ENCODE data around the gene MAN2A2.
"Not testable (repeated sequence)": the region's sequence is repeated elsewhere in the genome, so short reads cannot be mapped to it uniquely, and the experiment has no call there.

MAN2A2 gene

GRCh38 chr15:90921887-90922286, 18.8 kb downstream of the MAN2A2 start:
- DNase-seq (ENCODE audit: low spot score), result no peak

- DNase-seq (ENCODE audit: low spot score), result not testable (repeated sequence)
These were observed 19.7 kb downstream of the MAN2A2 start for GRCh38 chr15:90922712-90923322.

- no peak for DNase-seq (ENCODE audit: low spot score)
These were observed 21.3 kb downstream of the MAN2A2 start for GRCh38 chr15:90924375-90924774.

DNA sequence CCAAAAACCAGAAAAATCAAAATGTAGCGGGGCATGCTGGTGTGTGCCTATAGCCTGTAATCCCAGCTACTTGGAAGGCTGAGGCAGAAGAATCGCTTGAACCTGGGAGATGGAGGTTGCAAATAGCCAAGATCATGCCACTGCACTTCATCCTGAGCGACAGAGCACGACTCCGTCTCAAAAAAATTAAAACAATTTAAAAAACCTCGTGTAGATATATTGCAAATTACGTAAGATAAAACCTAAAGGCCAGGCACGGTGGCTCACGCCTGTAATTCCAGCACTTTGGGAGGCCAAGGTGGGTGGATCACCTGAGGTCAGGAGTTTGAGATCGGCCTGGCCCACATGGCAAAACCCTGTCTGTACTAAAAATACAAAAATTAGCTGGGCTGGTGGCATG, 23.7 kb downstream of the MAN2A2 start:
- DNase-seq (ENCODE audit: low spot score), result not testable (repeated sequence)

DNA sequence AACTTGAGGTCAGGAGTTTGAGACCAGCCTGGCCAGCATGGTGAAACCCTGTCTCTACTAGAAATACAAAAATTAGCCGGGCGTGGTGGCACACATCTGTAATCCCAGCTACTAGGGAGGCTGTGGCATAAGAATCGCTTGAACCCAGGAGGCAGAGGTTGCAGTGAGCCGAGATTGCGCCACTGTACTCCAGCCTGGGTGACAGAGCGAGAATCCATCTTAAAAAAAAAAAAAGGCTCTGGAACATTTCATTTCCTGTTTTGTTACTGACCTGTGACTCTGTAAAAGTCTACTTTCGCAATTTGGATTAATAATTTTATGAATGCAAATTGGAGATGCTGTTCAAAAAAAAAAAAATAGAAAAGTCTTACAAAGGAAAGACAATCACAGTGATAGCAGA, 25.0 kb downstream of the MAN2A2 start:
- DNase-seq (ENCODE audit: low spot score), result not testable (repeated sequence)

GRCh38 chr15:90929246-90930019, 26.3 kb downstream of the MAN2A2 start:
- DNase-seq (ENCODE audit: low spot score), result no peak

DNA sequence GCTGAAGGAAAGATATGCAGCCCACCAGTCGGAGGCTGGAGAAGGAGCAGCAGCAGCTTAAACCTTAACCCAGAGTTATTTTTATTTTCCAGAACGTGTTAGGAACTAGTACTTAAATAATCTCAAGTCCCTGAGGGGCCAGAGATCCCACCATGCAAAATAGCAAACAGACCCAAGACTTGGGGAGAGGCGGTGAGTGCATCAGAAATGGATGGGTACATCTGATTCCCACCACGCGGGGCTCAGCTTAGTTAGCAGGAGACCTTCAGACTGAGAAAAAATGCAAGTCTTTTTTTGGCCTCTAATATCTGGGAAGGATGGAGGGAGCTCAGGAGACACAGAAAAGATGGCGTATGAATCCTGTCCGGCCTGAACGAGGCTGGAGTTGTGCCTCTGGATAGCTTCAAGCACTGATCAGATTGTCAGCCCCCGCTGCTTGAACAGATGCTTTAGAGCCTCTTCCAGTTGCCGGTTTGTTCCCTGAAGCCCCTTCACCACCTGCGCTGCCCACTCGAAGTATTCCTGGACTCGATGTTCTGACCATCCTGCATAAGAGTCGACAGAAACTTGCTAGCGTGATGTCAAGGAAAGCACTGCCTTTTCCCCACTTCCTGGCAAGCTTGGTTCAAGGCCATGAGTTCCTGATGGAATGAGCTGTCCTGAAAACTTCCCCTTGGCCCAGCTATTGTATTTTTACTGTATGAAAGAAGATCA, 27.9 kb downstream of the MAN2A2 start:
- DNase-seq (ENCODE audit: low spot score), result no peak

DNA sequence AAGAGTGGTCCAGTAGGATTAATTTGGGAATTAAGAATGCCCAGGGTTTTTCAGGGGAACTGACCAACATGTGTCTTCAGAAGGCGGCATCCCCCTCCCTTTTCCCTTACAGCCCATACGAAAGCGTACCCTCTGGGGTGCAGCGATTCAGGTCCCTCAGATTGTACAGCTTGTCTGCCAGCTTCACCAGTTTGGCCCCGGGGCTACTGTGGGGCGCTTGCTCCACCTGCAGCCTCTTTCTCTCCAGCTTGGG, 28.4 kb downstream of the MAN2A2 start:
- DNase-seq (ENCODE audit: low spot score), result no peak

- DNase-seq (ENCODE audit: low spot score), result peak; percentile 78
These were observed 28.9 kb downstream of the MAN2A2 start, which contains the start of gene HDDC3 for GRCh38 chr15:90931828-90932659. TSS of gene HDDC3 (minus strand) at chr15:90932549. CDS start at chr15:90932540, 9 bp downstream.

DNA sequence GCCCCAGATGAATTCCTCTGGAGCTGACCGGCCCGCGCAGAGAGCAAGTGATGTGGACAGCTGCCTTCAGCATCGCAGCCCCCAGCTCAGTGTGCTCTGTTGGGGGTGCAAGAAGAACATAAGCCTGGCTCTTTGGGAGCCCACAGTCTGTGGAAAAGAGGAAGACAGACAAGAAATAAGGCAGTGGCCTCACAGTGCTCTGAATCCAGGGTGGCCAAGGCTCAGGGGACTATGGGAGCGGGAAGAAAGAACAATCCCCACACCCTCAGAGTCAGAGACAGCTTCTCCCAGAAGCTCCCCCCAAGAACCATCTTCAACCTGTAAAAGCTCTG, 29.5 kb downstream of the MAN2A2 start:
- DNase-seq (ENCODE audit: low spot score), result no peak

- DNase-seq (ENCODE audit: low spot score), result no peak
These were observed 30.2 kb downstream of the MAN2A2 start for GRCh38 chr15:90933301-90933700.

DNA sequence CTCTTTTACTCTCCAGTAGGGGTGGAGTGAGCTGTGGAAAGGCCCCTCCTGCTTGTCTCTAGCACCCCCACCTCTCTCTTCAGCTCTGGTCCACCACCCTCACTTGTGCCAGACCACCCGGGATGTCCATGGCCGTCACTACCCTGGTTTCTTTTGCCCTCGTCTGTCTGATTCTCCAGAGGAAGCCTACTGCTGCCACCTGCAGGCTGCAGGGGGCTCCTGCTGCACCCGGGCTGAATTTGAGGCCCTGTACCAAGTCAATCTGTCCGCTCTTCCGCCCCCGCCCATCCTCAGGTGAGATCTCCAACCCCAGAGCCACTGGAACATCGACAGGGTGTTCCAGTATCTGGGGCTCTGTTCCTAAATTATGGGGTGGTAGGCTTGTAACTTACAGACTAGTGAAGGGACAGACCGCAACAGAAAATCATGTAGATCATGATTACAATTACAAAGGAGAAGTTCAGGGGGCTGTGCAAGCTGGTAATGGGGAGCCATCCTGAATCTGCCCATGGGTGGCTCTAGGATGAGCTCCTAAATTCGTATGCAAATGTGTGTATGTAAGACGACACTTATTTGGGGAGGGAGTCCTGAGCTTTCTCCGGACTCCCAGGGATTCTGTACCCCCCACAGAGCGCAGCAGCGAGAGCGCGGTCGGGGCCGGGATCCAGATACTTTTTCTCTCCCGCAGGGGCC, 31.3 kb downstream of the MAN2A2 start:
- DNase-seq (ENCODE audit: low spot score), result peak; percentile 89

DNA sequence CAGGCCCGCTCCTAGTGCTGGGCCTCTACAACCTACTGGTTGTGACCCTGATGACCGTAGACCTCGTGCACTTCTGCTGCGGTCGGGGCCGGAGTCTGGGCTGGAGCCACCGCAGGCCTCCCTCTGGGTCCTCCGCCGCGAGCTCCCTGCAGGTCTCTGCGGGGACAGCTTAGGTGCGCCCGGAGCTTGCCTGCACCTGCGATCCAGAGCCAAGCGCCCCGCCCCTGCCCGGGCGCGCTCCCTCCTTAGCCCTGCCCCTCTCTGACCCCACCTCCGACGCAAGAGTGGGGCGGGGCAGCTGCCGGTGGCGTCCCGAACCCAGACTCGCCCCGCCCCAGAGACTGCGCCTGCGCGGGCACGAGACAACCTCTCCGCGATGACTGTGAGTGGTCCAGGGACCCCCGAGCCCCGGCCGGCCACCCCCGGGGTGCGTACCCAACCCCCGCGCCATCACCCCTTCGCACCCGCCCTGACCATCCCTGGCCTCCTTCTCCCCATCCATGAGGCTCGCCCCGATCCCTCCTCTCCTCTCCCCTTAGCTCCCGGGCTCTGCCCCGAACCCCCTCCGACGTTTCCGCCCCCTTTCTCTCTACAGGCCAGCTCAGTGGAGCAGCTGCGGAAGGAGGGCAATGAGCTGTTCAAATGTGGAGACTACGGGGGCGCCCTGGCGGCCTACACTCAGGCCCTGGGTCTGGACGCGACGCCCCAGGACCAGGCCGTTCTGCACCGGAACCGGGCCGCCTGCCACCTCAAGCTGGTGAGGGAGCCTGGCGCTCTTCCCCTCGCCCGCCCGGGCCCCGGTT, 32.0 kb downstream of the MAN2A2 start, which contains the start of gene UNC45A:
UNC45A (plus strand) TSS at position 337 of the 803 bp plus-strand sequence; CDS start at position 377, 40 bp downstream.
- DNase-seq (ENCODE audit: low spot score), result peak; percentile 90

- DNase-seq (ENCODE audit: low spot score), result no peak
These were observed 33.7 kb downstream of the MAN2A2 start for GRCh38 chr15:90936823-90937222.

DNA sequence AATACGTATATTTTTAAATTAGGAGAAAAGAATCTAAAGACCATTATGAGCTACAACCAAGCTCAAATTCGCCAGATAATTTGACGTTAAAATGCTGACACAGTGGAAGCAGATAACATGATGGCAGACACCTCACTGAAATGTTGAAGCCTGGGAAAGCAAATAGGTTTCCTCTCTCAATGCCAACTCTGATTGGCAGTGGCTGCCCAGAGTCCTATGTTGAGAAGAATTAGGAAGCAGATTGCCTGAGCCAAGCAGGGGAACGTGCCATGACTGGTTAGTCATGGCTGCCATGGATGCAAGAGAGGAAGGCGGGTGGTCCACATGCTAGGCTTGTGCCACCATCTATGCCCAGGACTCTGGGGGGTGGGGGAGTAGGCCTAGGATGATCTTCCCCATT, 35.2 kb downstream of the MAN2A2 start:
- no peak for DNase-seq (ENCODE audit: low spot score)

DNA sequence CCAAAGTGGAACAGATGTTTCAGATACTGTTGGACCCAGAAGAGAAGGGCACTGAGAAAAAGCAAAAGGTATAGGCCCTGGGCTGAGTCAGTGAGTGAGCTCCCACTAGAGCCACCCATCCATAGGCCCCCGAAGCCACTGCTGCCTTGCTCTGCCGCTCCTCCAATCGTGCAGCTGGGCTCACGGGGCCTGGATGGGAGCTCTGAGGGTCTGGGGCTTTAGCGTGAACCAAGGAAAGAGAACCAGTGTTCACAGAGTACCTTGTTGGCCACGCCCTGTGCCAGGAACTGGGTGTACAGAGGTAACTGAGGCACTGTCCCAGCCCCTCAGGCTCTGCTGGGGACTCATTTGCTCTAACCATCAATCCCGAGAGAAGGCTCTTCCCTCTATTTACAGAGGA, 36.7 kb downstream of the MAN2A2 start:
- no peak for DNase-seq (ENCODE audit: low spot score)

DNA sequence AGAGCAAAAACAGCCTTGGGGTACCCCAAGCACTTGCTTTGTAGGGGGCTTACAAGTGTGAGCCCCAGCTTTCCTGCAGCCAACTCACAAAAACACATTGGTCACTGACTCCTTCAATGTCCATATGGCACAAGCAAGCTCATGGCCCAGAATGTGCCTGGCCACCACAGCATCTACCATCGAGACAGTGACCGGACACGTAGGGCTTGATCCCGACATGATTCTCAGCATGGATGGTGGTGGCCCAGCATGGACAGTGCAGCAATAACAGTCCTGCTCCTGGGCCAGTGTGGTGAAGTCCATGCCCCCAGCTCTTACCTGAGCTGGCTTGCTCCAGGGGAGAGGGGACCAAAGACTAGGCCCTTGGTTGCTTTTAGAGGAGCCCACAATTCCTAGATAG, 37.9 kb downstream of the MAN2A2 start:
- no peak for DNase-seq (ENCODE audit: low spot score)

DNA sequence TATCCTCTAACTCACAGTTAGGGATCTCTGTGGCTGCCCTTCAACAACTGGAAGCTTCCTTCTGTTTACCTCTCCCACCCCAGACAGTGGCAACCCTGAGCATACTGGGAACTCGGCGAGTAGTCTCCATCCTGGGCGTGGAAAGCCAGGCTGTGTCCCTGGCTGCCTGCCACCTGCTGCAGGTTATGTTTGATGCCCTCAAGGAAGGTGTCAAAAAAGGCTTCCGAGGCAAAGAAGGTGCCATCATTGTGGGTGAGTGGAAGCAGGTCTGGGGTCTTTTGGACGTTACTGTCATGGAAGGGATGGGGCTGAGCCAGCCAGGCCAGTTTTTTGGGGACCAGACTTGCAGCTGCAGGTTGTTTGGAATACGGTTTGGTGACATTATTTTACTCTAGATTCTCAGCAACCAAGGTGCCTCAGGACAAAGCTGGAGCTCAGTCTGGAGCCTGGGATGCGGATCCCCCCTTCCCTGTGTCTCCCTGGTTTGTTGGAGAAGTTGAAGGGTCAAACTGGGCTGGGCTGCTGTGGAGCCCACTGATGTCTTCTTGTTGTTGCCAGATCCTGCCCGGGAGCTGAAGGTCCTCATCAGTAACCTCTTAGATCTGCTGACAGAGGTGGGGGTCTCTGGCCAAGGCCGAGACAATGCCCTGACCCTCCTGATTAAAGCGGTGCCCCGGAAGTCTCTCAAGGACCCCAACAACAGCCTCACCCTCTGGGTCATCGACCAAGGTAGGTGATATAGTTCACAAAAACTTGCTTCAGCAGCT, 39.4 kb downstream of the MAN2A2 start:
- no peak for DNase-seq (ENCODE audit: low spot score)

DNA sequence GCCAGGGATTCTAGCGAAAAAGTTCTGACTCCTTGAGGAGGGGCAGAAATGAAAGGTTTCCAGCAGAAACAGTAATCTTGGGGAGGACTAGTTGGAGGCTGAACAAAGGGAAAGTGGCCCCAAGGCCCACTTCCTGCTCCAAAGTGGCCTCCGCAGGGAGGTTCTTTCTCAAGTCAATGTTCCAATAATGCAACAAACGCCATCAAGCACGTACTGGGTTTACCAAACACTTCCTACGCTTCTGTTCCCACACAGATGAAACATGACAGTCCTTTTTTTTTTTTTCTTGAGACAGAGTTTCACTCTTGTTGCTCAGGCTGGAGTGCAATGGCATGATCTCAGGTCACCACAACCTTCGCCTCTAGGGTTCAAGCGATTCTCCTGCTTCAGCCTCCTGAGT, 42.0 kb downstream of the MAN2A2 start:
- DNase-seq (ENCODE audit: low spot score), result no peak

DNA sequence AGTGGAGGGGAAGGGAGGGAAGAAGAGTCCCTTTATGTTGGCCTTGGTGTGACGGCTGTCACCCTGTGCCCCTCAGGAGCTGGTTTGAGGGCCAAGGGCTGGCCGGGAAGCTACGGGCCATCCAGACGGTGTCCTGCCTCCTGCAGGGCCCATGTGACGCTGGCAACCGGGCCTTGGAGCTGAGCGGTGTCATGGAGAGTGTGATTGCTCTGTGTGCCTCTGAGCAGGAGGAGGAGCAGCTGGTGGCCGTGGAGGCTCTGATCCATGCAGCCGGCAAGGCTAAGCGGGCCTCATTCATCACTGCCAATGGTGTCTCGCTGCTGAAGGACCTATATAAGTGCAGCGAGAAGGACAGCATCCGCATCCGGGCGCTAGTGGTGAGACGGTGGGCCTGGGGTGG, 43.4 kb downstream of the MAN2A2 start:
- DNase-seq (ENCODE audit: low spot score), result no peak

Data from globus pallidus (tissue), 1 donor.